H1 (cell line): ENCODE measurements around the gene POLR1B.

ENCODE experiments used
- MAFK ChIP-seq: IDR thresholded peaks from 2 replicates; pipeline ENCODE4 v1.6.1; 2012; ENCODE audit warnings: low read depth, mild to moderate bottlenecking, improper control_type of control experiment, low read length
- POLR2A ChIP-seq, 2 experiments: IDR thresholded peaks; 1 replicate in 1 of 2; 2 replicates in 1 of 2; pipeline ENCODE4 v1.6.1; 2011; ENCODE audit warnings: low read depth in 2 of 2, low read length in 2 of 2, mild to moderate bottlenecking in 2 of 2; ENCODE audit errors: control extremely low read depth in 1 of 2

DNA sequence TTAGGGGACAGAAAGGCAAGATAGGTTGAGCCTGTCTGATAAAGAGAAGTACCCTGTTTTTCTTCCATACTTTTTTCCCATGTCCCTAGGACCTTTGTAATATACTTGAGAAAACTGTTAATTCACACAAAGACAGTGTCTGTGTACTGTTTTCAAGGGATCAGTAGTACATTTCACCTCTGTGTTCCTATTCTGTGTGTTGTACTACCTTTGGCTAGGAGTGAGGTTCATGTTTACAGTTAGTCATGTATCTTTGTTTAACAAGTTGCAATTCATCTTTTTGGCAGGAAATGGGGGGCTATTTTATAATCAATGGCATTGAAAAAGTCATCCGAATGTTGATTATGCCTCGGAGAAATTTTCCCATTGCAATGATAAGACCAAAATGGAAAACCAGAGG is 6.7 kb downstream of the POLR1B start:
- no peak for TF ChIP-seq POLR2A (IDR thresholded peaks at IDR 0.05; ENCODE audit: control extremely low read depth in 1 of 2, low read depth in 2 of 2, low read length in 2 of 2)
- no peak for TF ChIP-seq MAFK
